HepG2 (cell line): ENCODE results near the gene KCNT2. TPM values are rescaled to one million over a fixed set of nuclear protein-coding genes. Genes with fewer than 3 reads are reported as not detected.
"Not testable (repeated sequence)": the region's sequence is repeated elsewhere in the genome, so short reads cannot be mapped to it uniquely, and the experiment has no call there.

Experiments
- ATAC-seq: fragments of 200-7000 bp; cut with Tn5 transposase; 3 replicates; pipeline ENCODE4 v1.9.1; 2020; ENCODE audit warnings: mild to moderate bottlenecking, moderate library complexity
- BruUV-seq: library from RNA; stranded (reverse); fragments of 400-500 nt; replicated peaks from 2 replicates; lab custom pipeline; 2021; lab: Mats Ljungman, UMichigan
- CTCF ChIA-PET: fragments of 300-600 bp; formaldehyde crosslinking; extraction: SDS; loops from one replicate; lab custom pipeline; 2021; ENCODE audit warnings: low total read pairs, inconsistent platforms, low intra/inter-chr PET ratio; lab: Yijun Ruan, JAX
- POLR2A ChIA-PET: fragments of 350-600 bp; sonication (Branson Sonifier 250); formaldehyde crosslinking; loops from one replicate; lab custom pipeline; 2020; ENCODE audit warnings: antibody characterized with exemption, inconsistent platforms; lab: Yijun Ruan, JAX
- DNase-seq: peaks from one replicate; pipeline ENCODE4 v3.0.0-alpha.2; 2015; ENCODE audit warnings: low spot score
- FAIRE-seq: peaks from 3 replicates; lab custom pipeline; 2011; peaks lifted over from hg19 to GRCh38; lab: Jason Lieb, UNC
- H2AFZ ChIP-seq: one replicate; pipeline ENCODE4 v1.6.1; 2011; ENCODE audit warnings: low read length, inconsistent platforms
- H3K27ac ChIP-seq: fragments of 300-600 bp; 3 replicates; pipeline ENCODE4 v1.8.0; 2011; ENCODE audit warnings: mixed run types, mild to moderate bottlenecking, mixed read lengths, low read length, inconsistent platforms; ENCODE audit not compliant: insufficient read depth; ENCODE audit errors: extremely low read length
- H3K27me3 ChIP-seq, 2 experiments: fragments of 200-600 bp in 1 of 2; 2 replicates in 1 of 2; 3 replicates in 1 of 2; pipeline versions ENCODE4 v1.6.0 to v1.8.0; 2011; ENCODE audit warnings: low read length in 2 of 2, mild to moderate bottlenecking in 2 of 2, moderate library complexity in 2 of 2, inconsistent platforms in 1 of 2; ENCODE audit not compliant: insufficient read depth in 2 of 2, control insufficient read depth in 1 of 2
- H3K36me3 ChIP-seq, 2 experiments: fragments of 200-600 bp in 1 of 2; replicated peaks in 1 of 2; 2 replicates in 1 of 2; 3 replicates in 1 of 2; pipeline versions ENCODE4 v1.5.1 to v1.8.0; 2011; ENCODE audit warnings: low read length in 2 of 2, inconsistent platforms in 1 of 2; ENCODE audit not compliant: insufficient read depth in 2 of 2, control insufficient read depth in 1 of 2
- H3K4me1 ChIP-seq: 2 replicates; pipeline ENCODE4 v1.5.1; 2012; ENCODE audit warnings: low read length, inconsistent platforms; ENCODE audit not compliant: insufficient read depth
- H3K4me2 ChIP-seq: 2 replicates; pipeline ENCODE4 v1.6.0; 2011; ENCODE audit warnings: low read depth, low read length, inconsistent platforms
- H3K4me3 ChIP-seq, 3 experiments: fragments of 200-600 bp in 1 of 3; sonication (generic), shearing (Covaris generic) in 1 of 3; replicated peaks in 1 of 3; 2 replicates each; pipeline ENCODE4 v1.5.1; 2011 to 2016; ENCODE audit warnings: low read length in 3 of 3, inconsistent platforms in 2 of 3, low read depth in 2 of 3, mild to moderate bottlenecking in 2 of 3, control low read depth in 1 of 3, mixed read lengths in 1 of 3; ENCODE audit not compliant: insufficient read depth in 1 of 3
- H3K79me2 ChIP-seq: one replicate; pipeline ENCODE4 v1.6.1; 2011; ENCODE audit warnings: low read length, inconsistent platforms; ENCODE audit not compliant: insufficient read depth
- H3K9ac ChIP-seq: 2 replicates; pipeline ENCODE4 v1.6.0; 2011; ENCODE audit warnings: mild to moderate bottlenecking, low read depth, low read length, inconsistent platforms; ENCODE audit not compliant: insufficient read depth
- H3K9me3 ChIP-seq: 2 replicates; pipeline ENCODE4 v1.5.1; 2012; ENCODE audit warnings: mild to moderate bottlenecking, low read length
- H4K20me1 ChIP-seq: 2 replicates; pipeline ENCODE4 v1.6.0; 2011; ENCODE audit warnings: inconsistent platforms, mild to moderate bottlenecking, low read length, moderate library complexity; ENCODE audit not compliant: insufficient read depth
- ZBTB8A ChIP-seq: sonication (generic); formaldehyde crosslinking; IDR thresholded peaks from 2 replicates; pipeline ENCODE4 v1.4.0; 2020; ENCODE audit warnings: mild to moderate bottlenecking, low read depth, missing genetic modification reagents, borderline replicate concordance
- ZNF768 ChIP-seq: sonication (generic); formaldehyde crosslinking; IDR thresholded peaks from 2 replicates; pipeline ENCODE4 v1.4.0; 2020; ENCODE audit warnings: missing genetic modification reagents
- WGBS: methylation state at CpG from one replicate; pipeline ENCODE4 v1.1.6; 2017; ENCODE audit warnings: low lambda C conversion rate; 5-methylcytosine and 5-hydroxymethylcytosine counted together
- in situ Hi-C: cut with HindIII; loops from 2 replicates; pipeline ENCODE4 v1.10.0; 2017; ENCODE audit warnings: low pct_unique_long_range_greater_than_20kb; ENCODE audit not compliant: extremely low pct_ligation_motif_present
- intact Hi-C: fragments of 100-400 bp; cut with micrococcal nuclease; formaldehyde crosslinking; loops from one replicate; pipeline ENCODE4 v1.10.0; 2022; ENCODE audit not compliant: unreplicated experiment
- polyA plus RNA-seq, 8 experiments: library from polyadenylated mRNA; depleted of rRNA in 3 of 8; stranded (reverse) in 7 of 8; unstranded in 1 of 8; fragments of >200 nt; fragmentation: Illumina TruSeq in 4 of 8; extraction: Trizol in 4 of 8; gene quantifications; 2 replicates each; pipeline versions ENCODE4 v1.2.1 to v1.2.3, GENCODE V29; 2011 to 2016; ENCODE audit warnings: low read depth in 4 of 8, missing spikeins in 1 of 8, mixed read lengths in 1 of 8; ENCODE audit not compliant: insufficient read depth in 1 of 8
- total RNA-seq, 5 experiments: library from RNA; depleted of rRNA; stranded (reverse); fragments of >200 nt; fragmentation: Illumina TruSeq; extraction: Trizol; gene quantifications; 2 replicates each; pipeline ENCODE4 v1.2.3, GENCODE V29; 2016; ENCODE audit warnings: low read depth in 1 of 5
- TF ChIP-seq, protein P1 (sequence below): IDR thresholded peaks from 2 replicates; pipeline ENCODE4 v1.6.1; 2016; ENCODE audit warnings: low read depth, control low read depth
- TF ChIP-seq, protein P2 (sequence below): sonication (generic); formaldehyde crosslinking; IDR thresholded peaks from 2 replicates; pipeline ENCODE4 v1.8.1; 2023; ENCODE audit warnings: mild to moderate bottlenecking, missing genetic modification reagents

Gene KCNT2
- total and polyA plus RNA-seq, 2 of the 13 experiments (the other 11 are each of a cell fraction or from before 2014, with no cell fraction given) = not detected

DNA sequence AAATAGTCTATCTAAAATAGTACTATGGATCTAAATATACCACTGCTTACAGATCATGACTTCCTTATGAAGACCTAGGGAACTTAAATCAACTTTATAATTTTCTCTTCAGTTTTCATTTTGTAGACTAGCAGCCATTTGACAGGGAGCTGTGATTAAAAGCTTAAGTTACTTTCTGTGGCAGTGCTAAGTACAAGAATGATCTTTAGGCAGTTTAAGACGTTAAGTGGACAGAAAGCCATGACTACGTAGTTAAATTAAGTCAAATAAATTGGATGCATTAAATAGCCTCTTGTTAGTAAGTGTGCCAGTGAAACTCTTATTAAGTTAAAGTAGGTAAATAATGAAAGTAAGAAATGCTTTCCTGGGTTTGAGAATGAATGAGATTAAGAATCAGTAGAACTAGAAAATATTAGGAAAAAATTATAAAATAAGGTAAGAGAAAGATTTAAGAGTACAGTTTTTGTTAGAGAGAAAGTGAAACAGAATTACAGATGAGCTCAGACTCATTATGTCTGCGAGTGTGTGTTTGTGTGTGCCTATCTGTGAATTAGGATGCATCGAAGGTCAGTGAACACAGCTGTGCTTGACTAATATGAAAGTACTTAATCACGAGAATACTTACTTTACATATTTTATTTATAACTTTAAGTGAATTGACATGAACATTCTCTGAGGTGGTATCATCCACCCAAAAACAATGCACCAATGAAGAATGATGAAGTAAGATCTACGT lies 336.9 kb downstream of the KCNT2 start (continued):
- TF ChIP-seq, protein P1, sequence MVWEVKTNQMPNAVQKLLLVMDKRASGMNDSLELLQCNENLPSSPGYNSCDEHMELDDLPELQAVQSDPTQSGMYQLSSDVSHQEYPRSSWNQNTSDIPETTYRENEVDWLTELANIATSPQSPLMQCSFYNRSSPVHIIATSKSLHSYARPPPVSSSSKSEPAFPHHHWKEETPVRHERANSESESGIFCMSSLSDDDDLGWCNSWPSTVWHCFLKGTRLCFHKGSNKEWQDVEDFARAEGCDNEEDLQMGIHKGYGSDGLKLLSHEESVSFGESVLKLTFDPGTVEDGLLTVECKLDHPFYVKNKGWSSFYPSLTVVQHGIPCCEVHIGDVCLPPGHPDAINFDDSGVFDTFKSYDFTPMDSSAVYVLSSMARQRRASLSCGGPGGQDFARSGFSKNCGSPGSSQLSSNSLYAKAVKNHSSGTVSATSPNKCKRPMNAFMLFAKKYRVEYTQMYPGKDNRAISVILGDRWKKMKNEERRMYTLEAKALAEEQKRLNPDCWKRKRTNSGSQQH (CRISPR knock-in tag) = no peak
- TF ChIP-seq, protein P2, sequence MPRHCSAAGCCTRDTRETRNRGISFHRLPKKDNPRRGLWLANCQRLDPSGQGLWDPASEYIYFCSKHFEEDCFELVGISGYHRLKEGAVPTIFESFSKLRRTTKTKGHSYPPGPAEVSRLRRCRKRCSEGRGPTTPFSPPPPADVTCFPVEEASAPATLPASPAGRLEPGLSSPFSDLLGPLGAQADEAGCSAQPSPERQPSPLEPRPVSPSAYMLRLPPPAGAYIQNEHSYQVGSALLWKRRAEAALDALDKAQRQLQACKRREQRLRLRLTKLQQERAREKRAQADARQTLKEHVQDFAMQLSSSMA (CRISPR knock-in tag) = no peak
- TF ChIP-seq ZBTB8A (CRISPR knock-in tag) (no peak), ZNF768 (CRISPR knock-in tag) (no peak)

DNA sequence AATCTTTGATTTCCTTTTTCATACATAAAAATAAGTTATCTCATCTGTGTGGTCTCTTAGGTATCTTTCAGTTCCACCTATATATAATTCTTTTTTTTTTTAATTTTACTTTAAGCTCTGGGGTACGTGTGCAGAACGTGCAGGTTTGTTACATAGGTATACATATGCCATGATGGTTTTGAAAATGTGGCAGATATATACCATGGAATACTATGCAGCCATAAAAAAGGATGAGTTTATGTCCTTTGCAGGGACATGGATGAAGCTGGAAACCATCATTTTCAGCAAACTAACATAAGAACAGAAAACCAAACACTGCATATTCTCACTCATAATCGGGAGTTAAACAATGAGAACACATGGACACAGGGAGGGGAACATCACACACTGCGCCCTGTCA lies 345.2 kb downstream of the KCNT2 start:
- H3K4me2 ChIP-seq, in situ Hi-C loops, H4K20me1 ChIP-seq, POLR2A ChIA-PET, H3K79me2 ChIP-seq, ATAC-seq, FAIRE-seq, H3K9ac ChIP-seq, H3K36me3 ChIP-seq, H3K4me1 ChIP-seq, DNase-seq, H3K27ac ChIP-seq, H3K9me3 ChIP-seq, intact Hi-C loops, H2AFZ ChIP-seq, H3K4me3 ChIP-seq, H3K27me3 ChIP-seq, CTCF ChIA-PET, BruUV-seq: not testable (repeated sequence)
- WGBS = 3% methylated on average over 4 of the region's 4 CpGs
